Liver (tissue), 9 donors: ENCODE measurements around the gene KIF3C. TPM values are rescaled to one million over a fixed set of nuclear protein-coding genes. Genes with fewer than 3 reads are reported as not detected.

Experiments
- DNase-seq: peaks from one replicate; pipeline ENCODE4 v3.0.0-alpha.2; 2017; ENCODE audit warnings: low spot score
- H3K27ac ChIP-seq, 2 donors: one replicate each; pipeline ENCODE4 v1.7.0; 2013; ENCODE audit warnings: inconsistent platforms in 2 of 2, low read length in 2 of 2, control low read depth in 1 of 2, low read depth in 1 of 2, mild to moderate bottlenecking in 1 of 2
- H3K27me3 ChIP-seq, 4 donors: one replicate each; pipeline versions ENCODE4 v1.6.1 to v1.7.0; 2013; ENCODE audit warnings: low read length in 3 of 4, inconsistent platforms in 1 of 4, mild to moderate bottlenecking in 1 of 4, moderate library complexity in 1 of 4; ENCODE audit not compliant: control insufficient read depth in 4 of 4, insufficient read depth in 4 of 4
- H3K36me3 ChIP-seq, 4 donors: one replicate each; pipeline versions ENCODE4 v1.6.1 to v1.7.0; 2013; ENCODE audit warnings: low read length in 3 of 4, mild to moderate bottlenecking in 3 of 4, low read depth in 1 of 4, moderate library complexity in 1 of 4; ENCODE audit not compliant: control insufficient read depth in 4 of 4, insufficient read depth in 3 of 4
- H3K4me1 ChIP-seq, 4 donors: one replicate each; pipeline versions ENCODE4 v1.6.1 to v1.7.0; 2013; ENCODE audit warnings: low read length in 3 of 4, mild to moderate bottlenecking in 3 of 4, moderate library complexity in 1 of 4; ENCODE audit not compliant: control insufficient read depth in 4 of 4, insufficient read depth in 4 of 4
- H3K4me3 ChIP-seq, 3 donors: one replicate each; pipeline versions ENCODE4 v1.6.1 to v1.7.0; 2013; ENCODE audit warnings: low read length in 3 of 3, control low read depth in 1 of 3, low read depth in 1 of 3, mild to moderate bottlenecking in 1 of 3
- H3K9ac ChIP-seq, 2 donors: one replicate each; pipeline ENCODE4 v1.7.0; 2013; ENCODE audit warnings: low read length in 2 of 2, mild to moderate bottlenecking in 2 of 2, moderate library complexity in 2 of 2, control low read depth in 1 of 2, low read depth in 1 of 2
- H3K9me3 ChIP-seq, 4 donors: one replicate each; pipeline versions ENCODE4 v1.6.1 to v1.7.0; 2013; ENCODE audit warnings: low read length in 3 of 4; ENCODE audit not compliant: control insufficient read depth in 4 of 4
- ATF3 ChIP-seq: IDR thresholded peaks from 2 replicates; pipeline ENCODE4 v1.6.1; 2016; ENCODE audit warnings: antibody characterized with exemption
- CTCF ChIP-seq: fragments of 150-350 bp; IDR thresholded peaks from 2 replicates; pipeline ENCODE4 v1.5.1; 2017; ENCODE audit warnings: improper control_type of control experiment, low read depth, low read length; ENCODE audit not compliant: missing input control
- EGR1 ChIP-seq, 2 donors: IDR thresholded peaks; 2 replicates each; pipeline ENCODE4 v1.6.1; 2016 to 2018; ENCODE audit warnings: antibody characterized with exemption in 2 of 2, low read depth in 2 of 2
- FOXA1 ChIP-seq: IDR thresholded peaks from 2 replicates; pipeline ENCODE4 v1.6.1; 2016; ENCODE audit warnings: antibody characterized with exemption
- FOXA2 ChIP-seq: IDR thresholded peaks from 2 replicates; pipeline ENCODE4 v1.6.1; 2016; ENCODE audit warnings: antibody characterized with exemption
- GABPA ChIP-seq, 2 donors: IDR thresholded peaks in 1 of 2; conservative IDR thresholded peaks in 1 of 2; 2 replicates each; pipeline ENCODE4 v1.6.1; 2016; ENCODE audit warnings: antibody characterized with exemption in 2 of 2, mild to moderate bottlenecking in 1 of 2, moderate library complexity in 1 of 2
- HNF4A ChIP-seq, 2 donors: conservative IDR thresholded peaks; 2 replicates each; pipeline ENCODE4 v1.6.1; 2016; ENCODE audit warnings: antibody characterized with exemption in 2 of 2, mild to moderate bottlenecking in 2 of 2
- HNF4G ChIP-seq: IDR thresholded peaks from 2 replicates; pipeline ENCODE4 v1.6.1; 2016; ENCODE audit warnings: antibody characterized with exemption
- MAX ChIP-seq: IDR thresholded peaks from 2 replicates; pipeline ENCODE4 v1.6.1; 2016; ENCODE audit warnings: antibody characterized with exemption
- NR2F2 ChIP-seq: IDR thresholded peaks from 2 replicates; pipeline ENCODE4 v1.6.1; 2016; ENCODE audit warnings: antibody characterized with exemption
- RAD21 ChIP-seq, 2 donors: IDR thresholded peaks; 2 replicates each; pipeline ENCODE4 v1.6.1; 2016; ENCODE audit warnings: antibody characterized with exemption in 2 of 2, mild to moderate bottlenecking in 2 of 2
- RXRA ChIP-seq, 2 donors: IDR thresholded peaks; 2 replicates each; pipeline ENCODE4 v1.6.1; 2017 to 2018; ENCODE audit warnings: antibody characterized with exemption in 2 of 2, mild to moderate bottlenecking in 1 of 2
- SP1 ChIP-seq: IDR thresholded peaks from 2 replicates; pipeline ENCODE4 v1.6.1; 2018; ENCODE audit warnings: antibody characterized with exemption, mild to moderate bottlenecking
- TAF1 ChIP-seq: conservative IDR thresholded peaks from 2 replicates; pipeline ENCODE4 v1.6.1; 2016; ENCODE audit warnings: antibody characterized with exemption, mild to moderate bottlenecking
- YY1 ChIP-seq: IDR thresholded peaks from 2 replicates; pipeline ENCODE4 v1.6.1; 2016; ENCODE audit warnings: antibody characterized with exemption, mild to moderate bottlenecking
- ZBTB33 ChIP-seq: IDR thresholded peaks from 2 replicates; pipeline ENCODE4 v1.6.1; 2016; ENCODE audit warnings: antibody characterized with exemption
- WGBS: extraction: QIAGEN DNeasy Blood & Tissue Kit; methylation state at CpG from one replicate; pipeline ENCODE4 v1.1.7; 2013; 5-methylcytosine and 5-hydroxymethylcytosine counted together
- polyA plus RNA-seq, 2 donors: library from polyadenylated mRNA; stranded (reverse) in 1 of 2; unstranded in 1 of 2; fragments of 200-250 nt in 1 of 2; fragments of >200 nt in 1 of 2; fragmentation: Nextera tagmentation in 1 of 2; extraction: Ambion mirVana in 1 of 2; gene quantifications; one replicate each; pipeline versions ENCODE4 v1.2.1 to v1.2.3, GENCODE V29; 2013 to 2015
- total RNA-seq, 2 donors: library from RNA; depleted of rRNA; stranded (reverse); fragments of >200 nt; gene quantifications; one replicate each; pipeline ENCODE4 v1.2.3, GENCODE V29; 2014
- donor health status: healthy.
- donor health status: healthy.
- donor health status: healthy.
- donor health status: healthy.
- donor health status: healthy.

KIF3C gene
- total and polyA plus RNA-seq, 4 donors, result 0.26 to 0.93 (median 0.67) TPM

GRCh38 chr2:26008851-26009566, 26.7 kb upstream of the KIF3C start:
- no peak overlapping the region for H3K4me3 ChIP-seq
- WGBS, result 74% methylated on average over 2 of the region's 2 CpGs
- no peaks in the 10 kb centered on the region for H3K27me3 ChIP-seq
- peaks cover 0 to 13% (median 7%) of the 10 kb centered on the region in 4 donors for H3K4me1 ChIP-seq
- H3K9ac ChIP-seq, result no peak overlapping the region
- H3K9me3 ChIP-seq, result no peaks in the 10 kb centered on the region
- TF ChIP-seq HNF4G (no peak), RXRA (IDR thresholded peaks at IDR 0.05) (no peak), SP1 (peak; percentile 26)
- DNase-seq, result no peak
- no peaks in the 10 kb centered on the region for H3K36me3 ChIP-seq
- H3K27ac ChIP-seq, result no peak overlapping the region

- Histone ChIP-seq H3K36me3 (no peaks in the 10 kb centered on the region), H3K4me1 (peaks cover 0 to 13% (median 7%) of the 10 kb centered on the region in 4 donors), H3K4me3 (no peak overlapping the region), H3K9me3 (no peaks in the 10 kb centered on the region), H3K27ac (no peak overlapping the region), H3K9ac (no peak overlapping the region), H3K27me3 (no peaks in the 10 kb centered on the region)
- no peak for DNase-seq
- TF ChIP-seq EGR1 (IDR thresholded peaks at IDR 0.05; ENCODE audit: low read depth in 2 of 2) (no peak), FOXA2 (no peak), RAD21 (IDR thresholded peaks at IDR 0.05) (no peak), RXRA (IDR thresholded peaks at IDR 0.05) (no peak), NR2F2 (no peak), YY1 (no peak), TAF1 (no peak), HNF4A (conservative IDR thresholded peaks at IDR 0.05) (no peak), SP1 (no peak)
- 98% methylated on average over 1 of the region's 1 CpG for WGBS
Measured at GRCh38 chr2:26008095-26008494, 25.8 kb upstream of the KIF3C start.

GRCh38 chr2:26002632-26003310, 20.5 kb upstream of the KIF3C start:
- Histone ChIP-seq H3K9me3 (no peaks in the 10 kb centered on the region), H3K4me3 (no peak overlapping the region), H3K27me3 (no peaks in the 10 kb centered on the region), H3K9ac (no peak overlapping the region), H3K4me1 (peaks cover 2 to 10% (median 6%) of the 10 kb centered on the region in 4 donors), H3K27ac (peak overlapping the region in 1 of 2 donors; percentile 64), H3K36me3 (no peaks in the 10 kb centered on the region)
- WGBS, result 82% methylated on average over 9 of the region's 9 CpGs
- no peak for TF ChIP-seq ATF3
- TF ChIP-seq MAX, result peak; percentile 46
- DNase-seq, result no peak

- Histone ChIP-seq H3K36me3 (no peaks in the 10 kb centered on the region), H3K27ac (no peak overlapping the region), H3K9me3 (no peaks in the 10 kb centered on the region), H3K27me3 (no peaks in the 10 kb centered on the region), H3K4me3 (no peak overlapping the region), H3K4me1 (peaks cover 4 to 12% (median 8%) of the 10 kb centered on the region in 4 donors), H3K9ac (no peak overlapping the region)
- TF ChIP-seq ATF3 (no peak), FOXA1 (no peak), CTCF (no peak), TAF1 (no peak), HNF4G (no peak), YY1 (no peak), RXRA (IDR thresholded peaks at IDR 0.05) (no peak), EGR1 (IDR thresholded peaks at IDR 0.05; ENCODE audit: low read depth in 2 of 2) (no peak), NR2F2 (no peak), GABPA (IDR thresholded peaks at IDR 0.05 in 1 of 2, conservative IDR thresholded peaks at IDR 0.05 in 1 of 2) (no peak), ZBTB33 (no peak)
- DNase-seq, result no peak
- WGBS, result 23% methylated on average over 4 of the region's 4 CpGs
Measured at GRCh38 chr2:26001743-26002351, 19.6 kb upstream of the KIF3C start.
